KOPT-K1 (cell line): ENCODE data around the gene SNTG2.

ENCODE experiments used
- H3K27ac ChIP-seq: fragments of 200-600 bp; sonication (generic); 2 replicates; pipeline ENCODE4 v1.5.1; 2016; ENCODE audit warnings: antibody characterized with exemption, mild to moderate bottlenecking, low read depth, low read length; ENCODE audit not compliant: poor library complexity, severe bottlenecking
- H3K36me3 ChIP-seq: fragments of 200-600 bp; sonication (generic); 2 replicates; pipeline ENCODE4 v1.5.1; 2017; ENCODE audit warnings: antibody characterized with exemption, mild to moderate bottlenecking, low read length, moderate library complexity; ENCODE audit not compliant: insufficient read depth
- H3K9me3 ChIP-seq: fragments of 200-600 bp; sonication (generic); 2 replicates; pipeline ENCODE4 v1.5.1; 2017; ENCODE audit warnings: antibody characterized with exemption, low read length, mild to moderate bottlenecking; ENCODE audit not compliant: insufficient read depth, poor library complexity, severe bottlenecking

Gene SNTG2

DNA sequence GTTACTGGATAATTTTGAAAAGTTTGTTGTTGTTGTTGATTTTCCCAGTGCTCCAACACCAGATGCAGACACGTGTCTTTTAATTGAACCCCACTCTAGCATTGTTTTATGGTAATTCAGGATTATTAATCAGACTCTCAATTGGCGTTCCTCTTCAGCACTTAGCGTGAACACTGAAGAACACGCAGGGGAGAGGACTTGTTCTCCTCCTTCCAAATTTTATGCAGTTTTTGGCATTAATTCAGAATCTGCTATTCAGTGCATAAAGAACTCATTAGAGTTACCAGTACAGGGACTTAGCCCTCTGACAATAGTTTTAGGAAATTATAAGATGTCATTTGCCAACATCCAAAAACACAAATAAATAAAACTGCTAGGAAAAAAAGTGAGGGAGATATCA, 75.5 kb downstream of the SNTG2 start:
- no peak overlapping the region for H3K27ac ChIP-seq
- H3K9me3 ChIP-seq = peaks cover 4% of the 10 kb centered on the region
- no peaks in the 10 kb centered on the region for H3K36me3 ChIP-seq

DNA sequence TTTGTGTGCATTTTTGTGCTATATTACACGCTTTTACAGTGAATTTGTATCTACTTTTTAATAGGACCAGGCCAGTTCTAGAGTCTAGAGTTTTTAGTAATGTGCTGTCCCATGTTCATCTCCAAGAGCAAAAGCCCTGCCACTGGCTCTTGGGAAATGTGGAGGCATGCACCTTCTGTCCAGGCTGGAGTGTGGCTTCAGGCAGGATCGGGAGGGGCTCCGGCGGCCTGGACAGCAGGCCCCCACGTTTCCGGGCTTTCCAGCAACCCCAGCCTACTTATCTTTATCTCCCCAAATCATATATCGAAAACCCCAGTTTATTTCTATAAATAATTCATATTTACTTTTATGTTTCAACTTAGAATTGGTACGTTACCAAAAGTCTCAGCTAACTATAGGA, 78.2 kb downstream of the SNTG2 start:
- H3K27ac ChIP-seq = no peak overlapping the region

GRCh38 chr2:1032030-1032429, 81.4 kb downstream of the SNTG2 start:
- no peaks in the 10 kb centered on the region for H3K36me3 ChIP-seq
- H3K27ac ChIP-seq = no peak overlapping the region
- peaks cover 7% of the 10 kb centered on the region for H3K9me3 ChIP-seq

More for the DNA sequence above, 78.2 kb downstream of the SNTG2 start:
- H3K36me3 ChIP-seq = no peaks in the 10 kb centered on the region
- H3K9me3 ChIP-seq = peaks cover 7% of the 10 kb centered on the region

DNA sequence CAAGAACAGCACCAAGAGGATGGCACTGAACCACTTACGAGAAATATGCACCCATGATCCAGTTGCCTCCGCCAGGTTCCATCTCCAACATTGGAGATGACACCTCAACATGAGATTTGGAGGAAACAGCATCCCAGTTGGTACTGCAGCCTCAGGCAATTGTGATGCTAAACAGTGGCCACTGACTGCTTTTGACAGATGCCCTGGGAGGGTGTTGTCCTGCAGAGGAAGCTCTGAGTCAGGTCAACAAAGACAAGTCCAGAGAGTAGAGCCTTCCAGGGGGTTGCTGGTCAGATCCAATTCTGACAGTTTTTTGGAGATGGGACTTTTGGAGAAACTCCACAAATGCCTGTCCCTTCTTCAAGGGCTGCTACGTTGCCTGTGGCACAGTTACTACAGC, 82.4 kb downstream of the SNTG2 start:
- Histone ChIP-seq H3K27ac (no peak overlapping the region), H3K9me3 (peaks cover 7% of the 10 kb centered on the region), H3K36me3 (no peaks in the 10 kb centered on the region)

GRCh38 chr2:1037066-1037465, 86.4 kb downstream of the SNTG2 start:
- Histone ChIP-seq H3K9me3 (peaks cover 7% of the 10 kb centered on the region), H3K27ac (no peak overlapping the region), H3K36me3 (no peaks in the 10 kb centered on the region)

GRCh38 chr2:1039549-1039948, 88.9 kb downstream of the SNTG2 start:
- Histone ChIP-seq H3K9me3 (peaks cover 21% of the 10 kb centered on the region), H3K27ac (no peak overlapping the region), H3K36me3 (no peaks in the 10 kb centered on the region)

DNA sequence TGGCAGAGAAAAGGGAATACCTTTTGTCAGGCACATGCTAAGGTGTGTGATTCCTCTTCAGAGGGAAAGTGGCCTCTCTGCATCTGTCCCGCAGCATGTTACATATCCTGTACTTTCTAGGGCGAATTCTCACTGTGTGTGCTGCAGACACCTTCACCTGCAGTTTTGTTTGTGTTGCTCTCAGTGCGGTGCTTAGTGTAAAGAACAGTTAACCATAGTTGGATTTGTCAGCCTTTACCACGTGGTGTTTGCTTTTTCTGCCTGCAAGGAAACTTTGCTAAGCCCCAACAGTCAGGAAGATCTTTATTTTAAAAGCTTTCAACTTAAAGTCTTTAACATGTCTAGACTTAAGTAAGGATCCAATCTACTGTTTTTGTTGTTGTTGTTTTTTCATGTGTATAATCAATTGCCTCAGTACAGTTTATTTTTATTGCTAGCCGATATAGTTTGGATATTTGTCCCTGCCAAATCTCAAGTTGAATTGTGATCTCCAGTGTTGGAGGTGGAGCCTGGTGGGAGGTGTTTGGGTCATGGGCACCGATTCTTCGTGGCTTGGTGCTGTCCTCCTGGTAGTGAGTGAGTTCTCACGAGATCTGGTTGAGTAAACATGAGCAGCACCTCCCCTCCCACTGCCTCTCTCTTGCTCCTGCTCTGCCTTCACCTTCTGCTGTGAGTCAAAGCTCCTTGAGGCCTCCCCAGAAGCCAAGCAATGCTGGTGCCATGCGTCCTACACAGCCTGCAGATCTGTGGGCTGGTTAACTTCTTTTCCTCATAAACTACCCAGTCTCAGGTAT, 90.6 kb downstream of the SNTG2 start:
- Histone ChIP-seq H3K27ac (no peak overlapping the region), H3K36me3 (no peaks in the 10 kb centered on the region), H3K9me3 (peaks cover 23% of the 10 kb centered on the region)

- Histone ChIP-seq H3K9me3 (peaks cover 23% of the 10 kb centered on the region), H3K27ac (no peak overlapping the region), H3K36me3 (no peaks in the 10 kb centered on the region)
These were observed 94.5 kb downstream of the SNTG2 start for GRCh38 chr2:1045109-1045508.

GRCh38 chr2:1046067-1046466, 95.4 kb downstream of the SNTG2 start:
- Histone ChIP-seq H3K36me3 (no peaks in the 10 kb centered on the region), H3K9me3 (peaks cover 23% of the 10 kb centered on the region), H3K27ac (no peak overlapping the region)

GRCh38 chr2:1047485-1047884, 96.8 kb downstream of the SNTG2 start:
- Histone ChIP-seq H3K9me3 (peaks cover 21% of the 10 kb centered on the region), H3K36me3 (no peaks in the 10 kb centered on the region), H3K27ac (no peak overlapping the region)

DNA sequence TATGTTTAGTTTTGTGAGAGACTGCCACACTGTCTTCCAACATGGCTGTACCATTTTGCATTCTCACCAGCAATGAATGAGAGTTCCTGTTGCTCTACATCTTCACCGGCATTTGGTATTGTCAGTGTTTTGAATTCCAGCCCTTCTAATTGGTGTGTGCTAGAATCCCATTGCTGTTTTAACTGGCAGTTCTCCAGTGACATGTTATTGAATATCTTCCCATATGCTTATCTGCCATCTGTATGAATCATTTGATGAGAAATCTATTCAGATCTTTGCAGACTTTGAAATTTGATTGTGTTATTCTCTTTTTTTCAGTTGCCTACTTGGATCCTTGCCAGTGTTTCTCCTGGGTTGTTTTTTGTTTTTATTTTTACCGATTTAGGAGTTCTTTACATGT, 99.0 kb downstream of the SNTG2 start:
- H3K36me3 ChIP-seq = no peaks in the 10 kb centered on the region
- H3K27ac ChIP-seq = no peak overlapping the region
- H3K9me3 ChIP-seq = peaks cover under 1% of the 10 kb centered on the region

DNA sequence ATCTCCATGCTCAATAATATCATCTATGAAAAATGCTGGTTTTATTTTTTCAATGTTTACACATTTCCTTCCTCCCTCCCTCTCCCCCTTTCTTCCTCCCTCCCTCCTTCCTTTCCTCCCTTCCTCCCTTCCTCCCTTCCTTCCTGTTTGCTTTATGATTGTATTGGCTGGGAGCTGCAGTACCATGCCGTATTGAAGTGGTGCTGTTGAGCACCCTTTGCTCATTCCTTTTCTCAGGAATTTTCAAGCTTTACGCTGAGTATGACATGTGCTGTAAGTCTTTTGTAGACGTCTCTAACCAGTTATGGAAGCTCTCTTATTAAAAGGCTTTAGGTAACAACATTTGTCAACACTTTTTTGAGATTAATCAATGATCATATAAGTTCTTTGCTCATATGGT, 100.4 kb downstream of the SNTG2 start:
- no peaks in the 10 kb centered on the region for H3K36me3 ChIP-seq
- no peak overlapping the region for H3K27ac ChIP-seq
- H3K9me3 ChIP-seq = no peaks in the 10 kb centered on the region

DNA sequence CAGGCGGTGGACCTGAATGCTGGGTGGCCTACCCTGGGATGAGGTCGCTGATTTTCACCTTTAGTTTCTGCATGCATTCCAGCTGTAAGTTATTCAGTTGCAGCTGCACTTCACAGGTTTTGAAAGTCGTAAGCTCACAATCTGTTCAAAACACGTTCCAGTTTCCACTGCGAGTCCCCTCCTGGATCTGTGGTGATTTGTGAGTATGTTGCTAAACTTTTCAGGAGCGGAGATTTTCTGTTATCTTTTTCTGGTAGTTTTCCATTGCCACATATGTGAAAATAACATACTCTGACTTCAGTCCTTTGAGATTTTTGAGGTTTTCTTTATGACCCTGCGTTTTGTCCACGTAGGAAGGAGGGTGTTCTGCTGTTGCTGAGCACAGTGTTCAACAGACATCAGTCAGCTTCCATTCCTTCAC, 102.1 kb downstream of the SNTG2 start:
- no peaks in the 10 kb centered on the region for H3K9me3 ChIP-seq
- no peaks in the 10 kb centered on the region for H3K36me3 ChIP-seq
- H3K27ac ChIP-seq = no peak overlapping the region

GRCh38 chr2:1053786-1054185, 103.1 kb downstream of the SNTG2 start:
- H3K9me3 ChIP-seq = no peaks in the 10 kb centered on the region
- H3K27ac ChIP-seq = no peak overlapping the region
- H3K36me3 ChIP-seq = no peaks in the 10 kb centered on the region

DNA sequence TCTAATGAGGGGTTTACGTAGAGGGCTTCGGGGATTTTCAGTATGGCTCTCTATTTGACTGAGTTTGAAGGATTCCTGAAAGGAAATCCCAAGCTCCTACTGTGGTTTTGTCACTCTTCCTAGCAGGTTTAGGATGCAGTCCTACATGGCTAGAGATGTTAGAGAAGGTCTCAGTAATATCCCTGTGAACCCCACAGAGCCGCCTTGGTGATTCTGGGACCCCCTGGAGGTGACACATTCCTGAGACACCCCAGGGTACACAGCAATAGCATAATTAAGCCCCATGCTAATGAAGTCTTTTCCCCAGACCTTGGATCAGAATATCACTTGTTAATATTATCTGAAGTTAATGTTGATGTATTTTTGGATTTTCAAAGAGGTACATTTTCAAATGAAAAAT, 103.8 kb downstream of the SNTG2 start:
- H3K36me3 ChIP-seq = no peaks in the 10 kb centered on the region
- no peak overlapping the region for H3K27ac ChIP-seq
- no peaks in the 10 kb centered on the region for H3K9me3 ChIP-seq

- H3K9me3 ChIP-seq = no peaks in the 10 kb centered on the region
- H3K27ac ChIP-seq = no peak overlapping the region
- no peaks in the 10 kb centered on the region for H3K36me3 ChIP-seq
These were observed 104.5 kb downstream of the SNTG2 start for GRCh38 chr2:1055014-1055595.
